ENCODE results near the gene EDN3. TPM values are rescaled to one million over a fixed set of nuclear protein-coding genes. Genes with fewer than 3 reads are reported as not detected.

The EDN3 gene
- total RNA-seq, 1 donor from 2014 or later: not detected

DNA sequence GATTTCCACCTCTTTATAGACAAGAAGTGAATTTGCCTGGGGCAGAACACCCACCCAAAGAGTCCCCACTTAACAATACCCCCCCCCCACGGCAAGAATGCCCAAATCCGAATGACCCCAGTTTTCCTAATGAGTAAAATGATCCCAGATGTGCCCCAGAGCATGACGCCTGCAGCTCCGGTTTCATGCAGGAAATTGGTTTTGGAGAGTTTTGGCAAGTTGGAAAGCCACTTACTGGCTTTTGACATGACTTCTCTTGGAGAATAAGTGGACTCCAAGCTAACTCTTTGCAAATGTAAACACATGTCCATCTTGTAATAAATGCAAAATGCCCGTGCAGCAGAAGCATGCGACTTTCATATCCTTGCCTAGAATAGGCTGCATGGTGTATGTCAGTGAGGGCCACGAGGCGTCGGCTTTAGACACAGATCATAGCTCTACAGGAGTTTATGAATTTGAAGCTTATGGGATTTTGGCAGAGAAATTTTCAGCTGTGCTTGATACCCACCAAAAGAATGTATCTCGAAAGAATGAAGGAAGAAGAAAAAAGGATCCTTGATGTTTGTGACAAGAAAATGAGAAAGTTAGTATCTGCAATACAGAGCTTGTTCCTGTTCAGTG lies 24.2 kb downstream of the EDN3 start:
- no peak for DNase-seq (ENCODE audit: low read depth)
- TF ChIP-seq, protein P1, sequence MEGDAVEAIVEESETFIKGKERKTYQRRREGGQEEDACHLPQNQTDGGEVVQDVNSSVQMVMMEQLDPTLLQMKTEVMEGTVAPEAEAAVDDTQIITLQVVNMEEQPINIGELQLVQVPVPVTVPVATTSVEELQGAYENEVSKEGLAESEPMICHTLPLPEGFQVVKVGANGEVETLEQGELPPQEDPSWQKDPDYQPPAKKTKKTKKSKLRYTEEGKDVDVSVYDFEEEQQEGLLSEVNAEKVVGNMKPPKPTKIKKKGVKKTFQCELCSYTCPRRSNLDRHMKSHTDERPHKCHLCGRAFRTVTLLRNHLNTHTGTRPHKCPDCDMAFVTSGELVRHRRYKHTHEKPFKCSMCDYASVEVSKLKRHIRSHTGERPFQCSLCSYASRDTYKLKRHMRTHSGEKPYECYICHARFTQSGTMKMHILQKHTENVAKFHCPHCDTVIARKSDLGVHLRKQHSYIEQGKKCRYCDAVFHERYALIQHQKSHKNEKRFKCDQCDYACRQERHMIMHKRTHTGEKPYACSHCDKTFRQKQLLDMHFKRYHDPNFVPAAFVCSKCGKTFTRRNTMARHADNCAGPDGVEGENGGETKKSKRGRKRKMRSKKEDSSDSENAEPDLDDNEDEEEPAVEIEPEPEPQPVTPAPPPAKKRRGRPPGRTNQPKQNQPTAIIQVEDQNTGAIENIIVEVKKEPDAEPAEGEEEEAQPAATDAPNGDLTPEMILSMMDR (conservative IDR thresholded peaks at IDR 0.05; ENCODE audit: low read depth, low read length): no peak
- H3K4me3 ChIP-seq (ENCODE audit: low read depth, low read length): no peak overlapping the region

DNA sequence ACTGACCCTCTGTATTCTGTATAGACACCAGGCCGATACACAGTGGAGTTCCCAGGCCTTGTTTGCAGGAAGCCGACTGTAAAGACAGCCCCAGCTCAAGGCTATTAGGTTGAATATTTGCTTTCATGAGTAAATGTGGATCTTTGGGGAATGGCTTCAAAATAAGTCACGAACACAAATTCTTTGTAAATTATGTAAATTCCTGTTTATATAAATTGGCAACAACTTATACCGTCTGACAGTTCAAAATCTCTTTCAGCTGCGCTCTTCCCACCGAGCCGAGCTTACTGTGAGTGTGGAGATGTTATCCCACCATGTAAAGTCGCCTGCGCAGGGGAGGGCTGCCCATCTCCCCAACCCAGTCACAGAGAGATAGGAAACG lies 24.7 kb downstream of the EDN3 start:
- no peak for DNase-seq (ENCODE audit: low read depth)
- no peak overlapping the region for H3K4me3 ChIP-seq (ENCODE audit: low read depth, low read length)
- TF ChIP-seq, protein P1 (conservative IDR thresholded peaks at IDR 0.05; ENCODE audit: low read depth, low read length): no peak

DNA sequence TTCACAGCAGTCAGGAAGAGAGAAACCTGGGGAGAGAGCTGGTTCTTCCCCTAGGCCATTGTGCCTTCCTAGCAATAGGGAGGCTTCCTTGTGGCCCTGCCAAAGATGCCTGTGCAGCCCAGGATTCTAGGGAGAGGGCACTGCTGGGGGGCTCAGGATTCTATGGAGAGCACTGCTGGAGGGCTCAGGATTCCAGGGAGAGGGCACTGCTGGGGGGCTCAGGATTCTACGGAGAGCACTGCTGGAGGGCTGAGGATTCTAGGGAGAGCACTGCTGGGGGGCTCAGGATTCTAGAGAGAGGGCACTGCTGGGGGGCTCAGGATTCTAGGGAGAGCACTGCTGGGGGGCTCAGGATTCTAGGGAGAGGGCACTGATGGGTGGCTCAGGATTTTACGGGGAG lies 25.8 kb downstream of the EDN3 start:
- H3K4me3 ChIP-seq (ENCODE audit: low read depth, low read length): no peak overlapping the region
- TF ChIP-seq, protein P1 (conservative IDR thresholded peaks at IDR 0.05; ENCODE audit: low read depth, low read length): no peak
- no peak for DNase-seq (ENCODE audit: low read depth)

DNA sequence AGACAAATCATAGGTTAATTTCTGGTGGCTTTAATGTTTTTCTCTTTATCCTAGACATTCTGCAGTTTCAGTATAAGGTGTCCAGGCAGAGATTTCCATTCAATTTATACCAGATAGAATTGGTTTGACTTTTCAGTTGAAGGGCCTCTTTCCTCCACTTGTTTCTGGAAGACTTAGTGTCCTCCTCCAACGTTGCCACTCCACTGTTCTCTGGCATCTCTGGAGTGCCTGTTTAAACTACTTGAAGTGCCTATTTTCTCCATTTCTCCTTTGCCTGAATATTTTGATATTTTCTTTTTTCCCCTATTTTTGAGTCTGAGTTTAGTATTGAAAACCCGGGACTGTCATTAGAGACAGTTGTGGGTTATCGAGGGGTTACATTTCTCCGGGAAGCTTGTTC lies 27.7 kb downstream of the EDN3 start:
- no peak overlapping the region for H3K4me3 ChIP-seq (ENCODE audit: low read depth, low read length)
- DNase-seq (ENCODE audit: low read depth): no peak
- TF ChIP-seq, protein P1 (conservative IDR thresholded peaks at IDR 0.05; ENCODE audit: low read depth, low read length): no peak

DNA sequence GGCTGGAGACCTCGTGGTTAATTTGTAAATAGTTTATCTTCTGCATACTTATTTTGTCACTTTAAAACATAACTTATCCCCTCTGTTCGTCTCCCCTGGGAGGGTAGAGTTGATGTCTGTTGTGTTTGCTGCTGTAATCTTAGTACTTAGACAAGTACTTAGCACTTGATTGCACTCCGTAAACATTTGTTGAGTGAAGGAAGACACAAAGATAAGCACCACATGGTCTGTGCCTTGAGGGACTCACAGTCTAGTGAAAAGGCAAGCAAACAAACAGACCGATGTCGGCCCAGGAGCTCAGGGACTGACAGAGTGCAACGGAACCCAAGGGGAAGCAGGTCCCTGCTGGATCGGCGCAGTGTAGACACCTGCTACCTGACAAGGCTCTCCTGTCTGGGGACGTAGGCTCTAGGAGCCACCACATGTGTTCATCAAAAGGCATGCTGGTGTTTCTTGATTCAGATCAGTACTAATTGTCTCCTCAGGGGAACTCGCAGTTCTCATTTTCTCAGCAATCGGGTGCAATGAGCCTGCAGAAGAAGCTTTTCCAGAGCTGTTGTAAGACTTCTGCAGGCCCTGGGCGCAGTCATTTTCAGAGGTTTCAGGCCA lies 31.4 kb downstream of the EDN3 start:
- DNase-seq (ENCODE audit: low read depth): no peak
- TF ChIP-seq, protein P1 (conservative IDR thresholded peaks at IDR 0.05; ENCODE audit: low read depth, low read length): no peak
- H3K4me3 ChIP-seq (ENCODE audit: low read depth, low read length): no peak overlapping the region

DNA sequence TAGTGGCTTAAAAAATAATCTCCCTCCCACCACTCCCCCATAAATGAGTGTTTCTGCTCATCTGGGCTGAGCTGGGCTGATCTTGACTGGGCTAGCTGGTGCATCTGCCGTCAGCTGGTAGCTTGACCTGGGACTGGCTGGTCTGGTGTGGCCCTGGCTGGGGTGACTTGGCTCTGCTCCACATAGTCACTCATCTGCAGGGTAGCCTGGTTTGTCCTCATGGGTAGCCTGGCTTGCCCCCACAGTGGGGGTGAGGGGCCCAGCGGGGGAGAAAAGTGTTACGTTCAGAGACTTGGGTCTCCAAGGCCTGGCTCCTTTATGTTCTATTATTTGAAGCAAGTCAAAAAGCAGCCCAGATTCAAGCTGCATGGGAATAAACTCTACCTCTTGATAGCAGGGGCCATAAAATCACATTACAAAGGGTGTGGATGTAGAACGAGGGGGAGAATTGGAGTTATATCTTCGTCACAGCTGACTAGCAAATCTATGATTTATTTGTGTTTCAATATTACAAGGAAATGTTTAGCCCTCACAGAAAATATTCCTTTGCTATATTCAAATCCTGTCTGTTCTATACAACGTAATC lies 32.9 kb downstream of the EDN3 start:
- DNase-seq (ENCODE audit: low read depth): no peak
- TF ChIP-seq, protein P1 (conservative IDR thresholded peaks at IDR 0.05; ENCODE audit: low read depth, low read length): no peak
- H3K4me3 ChIP-seq (ENCODE audit: low read depth, low read length): no peak overlapping the region

DNA sequence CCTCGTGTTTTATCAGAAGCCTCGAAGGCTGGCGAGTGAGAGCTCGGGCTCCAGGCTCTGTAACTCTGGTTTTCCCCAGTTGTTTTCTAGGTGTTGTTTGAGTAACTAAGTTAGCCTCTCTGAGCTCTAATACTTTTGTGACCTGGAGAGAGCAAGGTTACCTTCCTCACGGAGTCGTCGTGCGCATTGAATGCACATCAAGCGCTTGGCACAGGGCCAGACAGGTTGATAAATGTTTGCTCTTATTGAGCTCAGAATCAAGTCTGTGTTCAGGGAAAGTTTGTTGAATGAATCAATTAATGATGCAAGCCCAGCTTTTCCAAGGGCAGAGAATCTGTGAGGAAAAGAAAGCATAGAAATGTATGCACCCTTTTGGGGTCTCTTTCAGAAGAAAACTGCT lies 33.5 kb downstream of the EDN3 start:
- no peak for DNase-seq (ENCODE audit: low read depth)
- TF ChIP-seq, protein P1 (conservative IDR thresholded peaks at IDR 0.05; ENCODE audit: low read depth, low read length): no peak
- H3K4me3 ChIP-seq (ENCODE audit: low read depth, low read length): no peak overlapping the region
